Keratinocyte (primary cell): ENCODE data around the gene P2RY8.

Experiments
- CTCF ChIP-seq, 3 experiments: IDR thresholded peaks in 1 of 3; conservative IDR thresholded peaks in 1 of 3; optimal IDR thresholded peaks in 1 of 3; 2 replicates in 2 of 3; 3 replicates in 1 of 3; pipeline versions ENCODE3 to v1.5.1; 2011; ENCODE audit warnings: low read length in 3 of 3, mild to moderate bottlenecking in 3 of 3, moderate library complexity in 2 of 3, control low read depth in 1 of 3, inconsistent platforms in 1 of 3; ENCODE audit not compliant: insufficient read depth in 2 of 3; ENCODE audit errors: extremely low read depth in 1 of 3
- EZH2 ChIP-seq: IDR thresholded peaks from one replicate; pipeline ENCODE4 v1.6.1; 2012; ENCODE audit warnings: inconsistent platforms, mild to moderate bottlenecking, low read length, moderate library complexity

- TF ChIP-seq CTCF (optimal IDR thresholded peaks at IDR 0.05 in 1 of 3, IDR thresholded peaks at IDR 0.05 in 1 of 3, conservative IDR thresholded peaks at IDR 0.05 in 1 of 3; ENCODE audit: extremely low read depth in 1 of 3, insufficient read depth in 2 of 3, low read length in 3 of 3) = no peak
- no peak for TF ChIP-seq EZH2
These were observed 115.4 kb downstream of the P2RY8 start for GRCh38 chrX:1421433-1422134.
